ENCODE measurements around the gene ZDHHC6. TPM values are rescaled to one million over a fixed set of nuclear protein-coding genes. Genes with fewer than 3 reads are reported as not detected.

ZDHHC6 gene
- total RNA-seq, 1 experiment from 2014 or later = 24.5 TPM

DNA sequence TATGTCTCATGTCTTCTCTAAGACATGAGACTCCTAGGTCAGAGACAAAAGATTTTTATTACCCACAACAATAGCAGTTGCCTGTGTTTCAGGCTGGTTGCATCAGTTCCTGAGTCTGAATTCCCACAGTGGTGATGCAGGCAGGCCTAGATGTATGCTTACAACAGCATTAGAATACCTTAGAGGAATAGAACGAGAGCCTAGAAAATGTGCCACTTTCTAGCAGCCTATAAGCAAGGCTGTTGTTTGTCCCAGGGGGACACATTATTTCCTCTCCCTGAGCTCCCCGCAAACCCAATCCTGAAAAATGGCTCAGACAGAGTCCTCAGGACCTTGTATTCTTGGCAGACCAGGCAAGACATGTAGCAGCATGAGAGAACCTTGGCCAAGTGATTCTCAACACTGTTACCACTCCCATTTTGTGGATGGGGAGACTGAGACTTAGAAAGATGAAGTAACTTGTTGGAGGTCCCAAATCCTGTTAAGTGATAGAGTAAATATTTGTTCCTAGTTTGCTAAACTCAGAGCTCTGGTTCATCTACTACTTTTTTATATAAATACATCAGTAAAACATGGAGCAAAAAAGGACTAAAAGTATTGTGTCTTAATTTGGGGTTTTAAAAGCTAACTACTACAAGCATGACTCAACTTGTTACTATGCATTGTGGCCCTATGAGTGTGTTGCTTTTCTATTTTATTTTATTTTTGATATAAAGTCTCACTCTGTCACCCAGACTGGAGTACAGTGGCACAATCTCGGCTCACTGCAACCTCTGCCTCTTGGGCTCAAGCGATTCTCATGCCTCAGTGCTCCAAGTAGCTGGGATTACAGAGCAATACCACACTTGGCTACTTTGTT lies 14.5 kb upstream of the ZDHHC6 start:
- Histone ChIP-seq H3K27me3 (replicated peaks) (no peaks in the 10 kb centered on the region), H3K9me3 (replicated peaks) (no peaks in the 10 kb centered on the region; the same call in 1 of the 2 replicates), H3K27ac (peak overlapping the region; percentile 59), H3K4me1 (replicated peaks) (peaks cover 10% of the 10 kb centered on the region), H3K36me3 (peaks cover 41% of the 10 kb centered on the region), H3K4me3 (no peak overlapping the region)
- peak in 1 of 2 experiments; percentile 30 for DNase-seq (ENCODE audit: low read depth in 1 of 2, low spot score in 2 of 2)

DNA sequence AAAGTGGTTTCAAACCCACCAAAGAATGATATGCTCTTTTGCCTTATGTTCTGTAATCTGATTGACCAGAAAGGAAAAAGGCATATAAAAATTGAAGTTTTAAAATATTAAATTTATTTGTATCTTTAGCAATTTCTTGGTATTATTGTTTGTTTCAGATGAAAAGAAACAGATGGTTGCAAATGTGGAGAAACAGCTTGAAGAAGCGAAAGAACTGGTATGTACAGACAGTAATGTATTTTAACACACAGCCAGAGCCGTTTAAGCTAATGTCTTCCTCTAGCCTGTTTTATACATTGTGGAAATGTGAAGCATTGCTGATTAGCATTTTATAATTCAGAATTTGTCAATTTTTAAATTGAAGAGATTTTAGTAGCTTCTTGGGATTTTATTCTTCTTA lies 13.7 kb upstream of the ZDHHC6 start:
- Histone ChIP-seq H3K9me3 (replicated peaks) (no peaks in the 10 kb centered on the region; the same call in 1 of the 2 replicates), H3K27ac (no peak overlapping the region), H3K27me3 (replicated peaks) (no peaks in the 10 kb centered on the region), H3K4me3 (no peak overlapping the region), H3K4me1 (replicated peaks) (peaks cover 16% of the 10 kb centered on the region), H3K36me3 (peaks cover 34% of the 10 kb centered on the region)
- no peak for DNase-seq (ENCODE audit: low read depth in 1 of 2, low spot score in 2 of 2)

DNA sequence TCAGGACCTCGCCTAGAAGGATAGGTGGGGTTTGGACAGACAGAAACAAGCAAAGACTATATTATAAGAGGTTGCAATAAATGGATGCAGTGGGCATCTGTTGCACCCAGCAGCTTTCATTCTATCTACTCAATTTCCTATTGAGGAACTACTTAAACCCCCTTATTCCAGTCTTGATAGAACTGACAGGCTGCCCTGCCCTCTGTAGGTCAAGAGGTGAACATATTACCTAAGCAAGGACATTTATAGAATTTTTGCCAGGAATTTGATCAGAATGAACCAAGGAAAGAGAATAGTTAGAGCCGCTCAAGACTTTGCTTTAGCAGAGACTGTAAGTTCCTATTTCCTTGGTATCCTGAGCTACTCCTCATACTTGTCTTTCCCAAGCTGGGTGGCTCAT lies 9.8 kb upstream of the ZDHHC6 start:
- H3K27me3 ChIP-seq (replicated peaks) = no peaks in the 10 kb centered on the region
- DNase-seq (ENCODE audit: low read depth in 1 of 2, low spot score in 2 of 2) = no peak
- peaks cover 14% of the 10 kb centered on the region for H3K36me3 ChIP-seq
- no peaks in the 10 kb centered on the region for H3K9me3 ChIP-seq (replicated peaks)
- no peak overlapping the region for H3K4me3 ChIP-seq
- H3K4me1 ChIP-seq (replicated peaks) = peaks cover 12% of the 10 kb centered on the region
- H3K27ac ChIP-seq = no peak overlapping the region

DNA sequence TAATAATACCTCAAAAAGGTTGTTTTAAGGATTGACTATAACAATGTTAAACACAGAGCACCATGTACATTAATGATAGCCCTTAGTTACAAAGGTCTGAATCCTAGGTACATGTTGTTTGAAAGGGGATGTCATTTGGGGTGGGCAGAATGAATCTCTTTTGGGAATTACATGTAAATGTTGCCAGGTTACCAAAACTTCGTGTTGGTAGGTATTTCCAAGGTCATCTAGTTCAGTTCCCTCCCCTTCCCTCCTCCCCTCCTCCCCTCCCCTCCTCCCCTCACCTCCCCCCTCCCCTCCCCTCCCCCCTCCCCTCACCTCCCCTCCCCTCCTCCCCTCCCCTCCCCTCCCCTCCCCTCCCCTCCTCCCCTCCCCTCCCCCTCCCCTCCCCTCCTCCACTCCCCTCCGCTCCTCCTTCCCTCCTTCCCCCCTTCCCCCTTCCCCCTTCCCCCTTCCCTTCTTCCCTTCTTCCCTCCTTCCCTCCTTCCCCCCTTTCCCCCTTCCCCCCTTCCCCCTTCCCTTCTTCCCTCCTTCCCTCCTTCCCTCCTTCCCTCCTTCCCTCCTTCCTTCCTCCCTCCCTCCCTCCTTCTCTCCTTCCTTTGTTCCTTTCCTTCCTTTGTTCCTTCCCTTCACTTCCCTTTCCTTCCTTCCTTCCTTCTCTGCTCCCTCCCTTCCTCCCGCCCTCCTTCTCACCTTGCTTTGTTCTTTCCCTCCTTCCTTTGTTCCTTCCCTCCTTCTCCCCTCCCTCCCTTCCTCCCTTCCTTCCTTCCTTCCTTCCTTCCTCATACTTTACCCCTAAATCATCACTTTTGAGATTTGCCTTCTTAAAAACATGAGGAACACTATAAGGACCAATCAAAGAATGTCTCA lies 8.4 kb upstream of the ZDHHC6 start:
- Histone ChIP-seq H3K4me3 (no peak overlapping the region), H3K9me3 (replicated peaks) (no peaks in the 10 kb centered on the region), H3K27ac (no peak overlapping the region), H3K36me3 (peaks cover 5% of the 10 kb centered on the region; the same call in 1 of the 2 replicates), H3K4me1 (replicated peaks) (0 out of 2 replicates have a peak, but pooled peaks cover 7% of the 10 kb centered on the region), H3K27me3 (replicated peaks) (no peaks in the 10 kb centered on the region)
- DNase-seq (ENCODE audit: low read depth in 1 of 2, low spot score in 2 of 2) = no peak

DNA sequence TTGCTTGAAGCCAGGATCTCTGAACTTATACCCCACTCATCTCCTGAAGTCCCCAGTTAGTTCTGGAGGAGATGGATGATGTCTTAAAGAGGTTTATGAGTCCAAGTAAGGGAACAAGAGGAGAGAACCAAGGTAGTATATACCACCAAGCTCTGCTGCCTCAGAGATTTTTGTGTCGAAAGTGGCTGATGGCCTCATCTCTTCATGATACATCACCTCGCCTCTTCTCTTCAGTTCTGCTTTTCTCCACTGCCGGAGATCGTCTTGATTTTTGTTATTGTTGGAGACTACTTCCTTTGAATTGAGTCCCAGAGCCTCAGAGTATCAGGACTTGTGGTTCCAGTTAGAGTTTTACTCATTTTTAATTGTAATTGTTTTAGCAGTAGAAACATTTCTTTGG lies 2.2 kb upstream of the ZDHHC6 start:
- Histone ChIP-seq H3K9me3 (replicated peaks) (no peaks in the 10 kb centered on the region; the same call in 1 of the 2 replicates), H3K27me3 (replicated peaks) (no peaks in the 10 kb centered on the region), H3K4me3 (no peak overlapping the region), H3K4me1 (replicated peaks) (peaks cover 13% of the 10 kb centered on the region), H3K36me3 (peaks cover 37% of the 10 kb centered on the region), H3K27ac (no peak overlapping the region)
- no peak for DNase-seq (ENCODE audit: low read depth in 1 of 2, low spot score in 2 of 2)

DNA sequence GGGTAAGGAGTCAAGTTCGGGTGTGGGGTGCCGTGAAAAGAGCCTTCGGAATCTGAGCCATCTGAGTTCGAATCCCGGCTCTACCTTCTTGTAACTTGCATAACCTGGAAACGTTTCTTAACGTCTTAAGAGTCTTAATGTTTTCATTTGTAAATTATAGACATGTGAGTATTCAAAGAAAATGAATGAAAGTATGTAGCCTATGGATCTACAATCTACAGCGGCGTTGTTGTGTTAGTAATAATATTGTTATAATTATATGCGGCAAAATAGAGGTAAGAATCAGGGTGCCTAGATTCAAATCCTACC lies 860 bp upstream of the ZDHHC6 start:
- DNase-seq (ENCODE audit: low read depth in 1 of 2, low spot score in 2 of 2) = no peak
- H3K36me3 ChIP-seq = peaks cover 51% of the 10 kb centered on the region

DNA sequence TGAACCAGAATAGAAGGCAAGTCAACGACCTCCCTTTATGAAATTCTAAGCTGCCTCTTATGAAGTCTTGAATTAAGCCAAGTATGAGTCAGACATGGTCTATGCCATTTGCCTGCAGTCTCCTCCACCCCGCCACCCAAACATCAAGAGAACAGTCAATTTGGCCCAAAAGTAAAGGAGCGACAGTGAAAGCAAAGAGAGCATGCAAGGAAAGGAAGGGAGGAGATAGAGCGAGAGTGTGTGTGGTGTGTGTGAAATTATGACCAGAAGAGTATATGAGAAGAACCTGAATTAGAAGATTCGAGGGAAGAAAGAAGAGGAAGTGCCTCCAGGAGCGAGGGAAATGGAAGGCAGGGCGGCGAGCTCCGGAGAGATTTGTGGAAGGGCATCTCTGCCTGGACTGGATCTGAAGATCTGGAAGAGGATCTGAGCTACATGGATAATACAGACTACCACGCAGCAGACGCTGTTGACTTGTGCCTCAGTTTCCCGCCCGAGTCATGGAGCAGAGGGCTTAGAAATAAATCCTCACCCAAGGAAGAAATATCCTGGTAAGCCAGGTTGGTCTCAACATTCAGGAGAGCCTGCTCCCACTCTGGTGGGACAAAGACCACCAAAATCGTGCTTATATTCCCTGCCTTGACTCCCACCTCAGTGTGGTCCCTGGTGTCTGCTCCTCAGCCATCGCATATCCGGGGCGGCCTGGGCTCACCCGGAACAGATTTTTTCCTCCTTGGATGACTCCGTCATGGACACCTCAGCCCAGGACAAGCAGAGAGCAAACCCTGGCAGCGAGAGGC lies 459 bp downstream of the ZDHHC6 start:
- Histone ChIP-seq H3K9me3 (replicated peaks) (no peaks in the 10 kb centered on the region; the same call in 1 of the 2 replicates), H3K27me3 (replicated peaks) (no peaks in the 10 kb centered on the region), H3K4me1 (replicated peaks) (peaks cover 13% of the 10 kb centered on the region), H3K27ac (peak overlapping the region; percentile 90), H3K36me3 (peaks cover 64% of the 10 kb centered on the region), H3K4me3 (peak overlapping the region; percentile 78)
- peak in 1 of 2 experiments; percentile 25 for DNase-seq (ENCODE audit: low read depth in 1 of 2, low spot score in 2 of 2)

More for the DNA sequence above, 860 bp upstream of the ZDHHC6 start:
- Histone ChIP-seq H3K9me3 (replicated peaks) (no peaks in the 10 kb centered on the region; the same call in 1 of the 2 replicates), H3K27me3 (replicated peaks) (no peaks in the 10 kb centered on the region), H3K4me3 (peak overlapping the region; percentile 78), H3K27ac (no peak overlapping the region), H3K4me1 (replicated peaks) (peaks cover 13% of the 10 kb centered on the region)

DNA sequence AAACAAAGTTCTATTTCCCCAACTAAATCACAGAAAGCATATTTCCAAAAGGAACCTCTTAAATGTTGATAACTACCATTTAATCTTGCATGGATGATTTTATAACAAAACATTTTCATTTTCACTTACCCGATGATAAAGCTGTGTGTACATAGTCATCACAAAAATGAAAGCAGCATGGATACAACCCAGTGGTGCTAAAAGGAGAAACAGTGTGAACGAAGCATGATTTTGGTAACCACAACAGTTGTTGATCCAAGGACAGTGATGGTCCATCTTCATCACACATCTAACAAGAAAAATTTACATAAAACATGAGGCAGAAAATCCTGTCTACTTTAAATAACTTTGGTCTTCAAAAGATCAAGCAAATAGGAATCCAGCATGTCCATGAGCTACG lies 4.7 kb downstream of the ZDHHC6 start:
- H3K9me3 ChIP-seq (replicated peaks) = no peaks in the 10 kb centered on the region; the same call in 1 of the 2 replicates
- peaks cover 7% of the 10 kb centered on the region for H3K4me1 ChIP-seq (replicated peaks)
- H3K36me3 ChIP-seq = peaks cover 80% of the 10 kb centered on the region
- no peak for DNase-seq (ENCODE audit: low read depth in 1 of 2, low spot score in 2 of 2)
- no peaks in the 10 kb centered on the region for H3K27me3 ChIP-seq (replicated peaks)
- no peak overlapping the region for H3K27ac ChIP-seq
- H3K4me3 ChIP-seq = no peak overlapping the region

DNA sequence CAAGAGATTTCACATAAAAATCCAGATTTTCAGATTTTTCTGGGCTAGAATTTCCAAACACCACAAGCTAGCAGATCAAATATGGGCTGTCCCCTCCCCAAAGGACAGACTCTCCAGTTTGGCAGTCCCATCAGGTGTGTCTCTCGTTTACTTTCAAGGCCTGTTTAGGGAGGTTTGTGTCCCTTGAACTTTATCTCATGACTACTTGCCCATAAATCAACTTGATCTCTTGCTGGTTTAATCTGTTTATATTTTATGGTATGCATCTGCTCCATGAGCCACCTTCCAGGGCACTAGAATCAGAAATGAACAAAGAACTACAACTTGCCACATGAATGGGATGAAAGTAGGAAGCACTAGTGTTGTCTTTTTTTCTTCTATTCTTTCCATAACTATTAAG lies 5.2 kb downstream of the ZDHHC6 start:
- Histone ChIP-seq H3K27me3 (replicated peaks) (no peaks in the 10 kb centered on the region), H3K4me3 (no peak overlapping the region), H3K36me3 (peaks cover 78% of the 10 kb centered on the region), H3K4me1 (replicated peaks) (peaks cover 7% of the 10 kb centered on the region), H3K9me3 (replicated peaks) (no peaks in the 10 kb centered on the region; the same call in 1 of the 2 replicates), H3K27ac (no peak overlapping the region)
- no peak for DNase-seq (ENCODE audit: low read depth in 1 of 2, low spot score in 2 of 2)

DNA sequence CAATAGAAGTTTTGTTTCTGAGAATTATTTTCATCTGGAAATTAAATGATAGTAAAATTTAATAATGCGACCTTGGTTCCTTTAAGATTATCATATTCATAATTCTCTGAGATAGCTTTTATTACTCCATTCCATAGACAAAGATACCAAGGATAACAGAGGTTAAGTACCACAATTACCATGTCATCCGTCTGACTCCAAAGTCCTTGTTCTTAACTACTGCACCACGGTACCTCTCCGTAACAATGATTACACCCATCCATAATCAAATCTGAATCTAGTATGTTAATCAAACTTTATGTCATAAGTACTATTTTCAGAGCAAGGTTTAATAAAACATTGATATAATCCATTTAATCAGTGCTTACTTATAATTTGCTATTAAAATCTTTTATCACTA lies 8.4 kb downstream of the ZDHHC6 start:
- H3K9me3 ChIP-seq (replicated peaks) = no peaks in the 10 kb centered on the region
- H3K36me3 ChIP-seq = peaks cover 63% of the 10 kb centered on the region
- H3K27me3 ChIP-seq (replicated peaks) = no peaks in the 10 kb centered on the region
- H3K27ac ChIP-seq = no peak overlapping the region
- no peak for DNase-seq (ENCODE audit: low read depth in 1 of 2, low spot score in 2 of 2)
- H3K4me1 ChIP-seq (replicated peaks) = no peaks in the 10 kb centered on the region
- no peak overlapping the region for H3K4me3 ChIP-seq

DNA sequence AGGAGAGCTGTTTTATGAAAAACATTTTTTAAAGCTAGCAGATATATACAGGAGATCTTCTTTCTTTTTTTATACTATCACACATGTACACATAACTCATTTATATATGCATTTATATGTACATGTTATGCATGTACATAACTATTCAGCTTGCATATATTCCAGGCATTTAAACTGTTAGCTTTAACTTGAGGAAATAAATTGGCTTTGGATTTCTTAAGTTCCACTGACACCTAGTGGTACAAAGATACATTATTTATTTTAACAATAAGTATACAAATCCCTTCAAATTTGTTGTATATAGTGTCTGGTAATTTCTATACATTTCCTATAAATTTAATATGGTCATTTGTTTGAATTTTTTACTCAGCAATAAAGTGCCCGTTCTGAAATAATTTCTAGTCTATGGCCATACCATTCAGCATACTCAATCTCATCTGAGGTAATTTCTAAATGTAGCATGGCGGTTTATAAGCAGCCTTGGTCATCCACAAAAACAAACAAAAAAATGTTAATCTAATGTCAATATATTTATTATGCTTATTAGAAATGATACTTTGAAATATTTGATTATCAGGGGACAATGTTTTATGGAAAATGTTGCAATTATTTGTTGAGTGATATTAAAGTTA lies 11.6 kb downstream of the ZDHHC6 start:
- Histone ChIP-seq H3K27me3 (replicated peaks) (no peaks in the 10 kb centered on the region), H3K4me1 (replicated peaks) (no peaks in the 10 kb centered on the region), H3K27ac (no peak overlapping the region), H3K4me3 (no peak overlapping the region), H3K36me3 (peaks cover 60% of the 10 kb centered on the region), H3K9me3 (replicated peaks) (no peaks in the 10 kb centered on the region)
- no peak for DNase-seq (ENCODE audit: low read depth in 1 of 2, low spot score in 2 of 2)

DNA sequence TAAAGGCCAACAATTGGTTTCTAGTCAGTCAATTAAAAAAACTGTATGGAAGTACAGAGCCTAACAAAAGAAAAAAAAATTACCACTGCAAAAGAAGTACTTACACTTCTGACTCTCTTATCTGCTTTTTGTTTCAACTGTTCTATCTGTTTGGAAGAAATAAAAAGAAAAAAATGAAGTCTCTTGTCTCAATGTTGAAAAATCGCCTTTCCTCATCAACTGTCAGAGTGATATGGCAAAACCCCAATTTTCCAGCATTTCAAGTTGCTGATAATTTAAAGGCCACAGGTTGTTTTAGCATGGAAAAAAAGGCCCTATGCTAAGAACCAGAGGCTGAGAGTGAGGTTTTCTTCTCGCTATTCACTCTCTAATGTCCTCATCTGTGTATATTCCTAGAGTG lies 13.6 kb downstream of the ZDHHC6 start:
- Histone ChIP-seq H3K4me1 (replicated peaks) (no peaks in the 10 kb centered on the region), H3K27ac (no peak overlapping the region), H3K36me3 (peaks cover 53% of the 10 kb centered on the region), H3K27me3 (replicated peaks) (no peaks in the 10 kb centered on the region), H3K9me3 (replicated peaks) (no peaks in the 10 kb centered on the region), H3K4me3 (no peak overlapping the region)
- DNase-seq (ENCODE audit: low read depth in 1 of 2, low spot score in 2 of 2) = no peak

DNA sequence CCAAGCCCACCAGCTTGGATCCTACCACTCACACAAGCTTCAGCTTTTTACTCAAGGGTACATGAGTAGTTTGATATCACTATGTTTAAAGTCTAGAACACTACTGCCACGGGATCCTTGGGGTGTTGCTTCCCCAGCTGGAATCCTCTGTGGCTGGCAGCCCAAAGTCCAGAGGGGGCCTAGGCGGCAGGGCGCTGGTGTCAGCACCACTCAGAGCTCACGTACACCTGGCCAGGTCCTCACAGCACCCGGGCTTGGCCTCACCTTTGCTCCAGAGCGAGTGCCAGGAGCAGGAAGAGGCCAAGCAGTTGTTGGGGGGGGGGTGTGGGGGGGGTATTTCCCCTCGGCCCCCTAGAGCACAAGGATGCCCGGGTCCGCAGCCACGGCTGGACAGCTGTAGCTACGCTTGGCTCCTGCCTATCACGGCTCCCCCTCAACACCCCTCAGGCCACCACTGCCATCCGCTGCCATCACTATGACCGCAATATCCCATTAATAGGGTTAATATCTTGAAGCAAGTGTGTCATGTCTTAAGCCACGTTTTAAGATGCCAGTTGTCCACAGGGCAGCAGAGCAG lies 17.0 kb downstream of the ZDHHC6 start:
- Histone ChIP-seq H3K9me3 (replicated peaks) (no peaks in the 10 kb centered on the region), H3K27me3 (replicated peaks) (no peaks in the 10 kb centered on the region), H3K27ac (no peak overlapping the region), H3K4me3 (no peak overlapping the region), H3K4me1 (replicated peaks) (no peaks in the 10 kb centered on the region), H3K36me3 (peaks cover 43% of the 10 kb centered on the region)
- no peak for DNase-seq (ENCODE audit: low read depth in 1 of 2, low spot score in 2 of 2)
